Hematopoietic multipotent progenitor cell treated with erythropoietin and hydrocortisone succinate and interleukin-3 and kit ligand, for 8 days (in vitro differentiated cells): ENCODE measurements around the gene HOXB5.

Experiments used
- DNase-seq: peaks from one replicate; pipeline ENCODE4 v3.0.0-alpha.2; 2015

The HOXB5 gene

GRCh38 chr17:48546137-48546923, 47.2 kb downstream of the HOXB5 start:
- peak; percentile 52 for DNase-seq

- DNase-seq: peak; percentile 16
Observed at GRCh38 chr17:48545539-48545938, 48.0 kb downstream of the HOXB5 start.

GRCh38 chr17:48545022-48545375, 48.6 kb downstream of the HOXB5 start, which contains the start of gene HOXB2:
Gene HOXB2 (minus strand): TSS chr17:48545109. CDS start chr17:48544911, 198 bp downstream.
- peak; percentile 77 for DNase-seq

GRCh38 chr17:48544349-48545021, 49.1 kb downstream of the HOXB5 start:
- DNase-seq: peak; percentile 55

- DNase-seq: peak; percentile 60
Observed at GRCh38 chr17:48543854-48544348, 49.7 kb downstream of the HOXB5 start.

- DNase-seq: peak; percentile 56
Observed at GRCh38 chr17:48543107-48543853, 50.3 kb downstream of the HOXB5 start.

GRCh38 chr17:48542698-48543106, 50.9 kb downstream of the HOXB5 start:
- DNase-seq: no peak

GRCh38 chr17:48542114-48542656, 51.4 kb downstream of the HOXB5 start:
- DNase-seq: peak; percentile 60

- peak; percentile 59 for DNase-seq
Observed at GRCh38 chr17:48541577-48542113, 51.9 kb downstream of the HOXB5 start.
